Memory B cell (primary cell): ENCODE data around the gene RNF113A.
"Not testable (repeated sequence)": the region's sequence is repeated elsewhere in the genome, so short reads cannot be mapped to it uniquely, and the experiment has no call there.

ENCODE experiments used
- ATAC-seq: fragments of 150-1000 bp; cut with Tn5 transposase; 2 replicates; pipeline ENCODE4 v1.10.0; 2021; ENCODE audit warnings: low read depth, mild to moderate bottlenecking, moderate library complexity
- DNase-seq, 2 donors: peaks; one replicate each; pipeline ENCODE4 v3.0.0; 2022; ENCODE audit warnings: low spot score in 2 of 2
- H3K27ac Mint-ChIP-seq: one replicate; pipeline ENCODE4 v1.8.0; 2022; ENCODE audit warnings: mild to moderate bottlenecking, moderate library complexity, mixed read lengths
- H3K27me3 Mint-ChIP-seq: one replicate; pipeline ENCODE4 v1.8.0; 2022; ENCODE audit warnings: mixed read lengths
- H3K36me3 Mint-ChIP-seq: one replicate; pipeline ENCODE4 v1.8.0; 2022; ENCODE audit warnings: mild to moderate bottlenecking, mixed read lengths
- H3K4me1 Mint-ChIP-seq: one replicate; pipeline ENCODE4 v1.8.0; 2022; ENCODE audit warnings: mixed read lengths
- H3K4me3 Mint-ChIP-seq: one replicate; pipeline ENCODE4 v1.8.0; 2022; ENCODE audit warnings: mild to moderate bottlenecking, moderate library complexity, mixed read lengths
- H3K9me3 Mint-ChIP-seq: one replicate; pipeline ENCODE4 v1.8.0; 2022; ENCODE audit warnings: mixed read lengths

The RNF113A gene

GRCh38 chrX:119880076-119880475, 8.5 kb upstream of the RNF113A start:
- H3K27ac Mint-ChIP-seq = peak overlapping the region; percentile 79
- no peak overlapping the region for H3K4me3 Mint-ChIP-seq
- H3K4me1 Mint-ChIP-seq = peaks cover 11% of the 10 kb centered on the region
- no peaks in the 10 kb centered on the region for H3K9me3 Mint-ChIP-seq
- peak in 1 of 2 donors; percentile 14 for DNase-seq
- ATAC-seq = peak; percentile 84
- no peaks in the 10 kb centered on the region for H3K36me3 Mint-ChIP-seq
- no peaks in the 10 kb centered on the region for H3K27me3 Mint-ChIP-seq

- Mint-ChIP-seq H3K36me3 (no peaks in the 10 kb centered on the region), H3K4me3 (no peak overlapping the region), H3K4me1 (peaks cover 11% of the 10 kb centered on the region), H3K27me3 (no peaks in the 10 kb centered on the region), H3K9me3 (no peaks in the 10 kb centered on the region), H3K27ac (no peak overlapping the region)
- DNase-seq = no peak
- ATAC-seq = no peak
These were observed 7.2 kb upstream of the RNF113A start for GRCh38 chrX:119878740-119879139.

- H3K27ac Mint-ChIP-seq = peak overlapping the region; percentile 95
- ATAC-seq (peak; percentile 50), DNase-seq (peak in 1 of 2 donors; percentile 22)
- H3K27me3 Mint-ChIP-seq = no peaks in the 10 kb centered on the region
- H3K4me1 Mint-ChIP-seq = peaks cover 7% of the 10 kb centered on the region
- H3K9me3 Mint-ChIP-seq = no peaks in the 10 kb centered on the region
- peak overlapping the region; percentile 96 for H3K4me3 Mint-ChIP-seq
- H3K36me3 Mint-ChIP-seq = no peaks in the 10 kb centered on the region
These were observed 311 bp downstream of the RNF113A start for GRCh38 chrX:119871245-119871598.

- Mint-ChIP-seq H3K27ac (peak overlapping the region; percentile 95), H3K4me1 (peaks cover 7% of the 10 kb centered on the region), H3K27me3 (no peaks in the 10 kb centered on the region), H3K36me3 (no peaks in the 10 kb centered on the region), H3K4me3 (peak overlapping the region; percentile 96), H3K9me3 (no peaks in the 10 kb centered on the region)
- ATAC-seq (peak; percentile 4), DNase-seq (no peak)
These were observed 854 bp downstream of the RNF113A start for GRCh38 chrX:119870626-119871131.

GRCh38 chrX:119853444-119853843, 18.1 kb downstream of the RNF113A start:
- H3K9me3 Mint-ChIP-seq = no peaks in the 10 kb centered on the region
- peak overlapping the region; percentile 97 for H3K27ac Mint-ChIP-seq
- no peaks in the 10 kb centered on the region for H3K27me3 Mint-ChIP-seq
- peaks cover 3% of the 10 kb centered on the region for H3K4me1 Mint-ChIP-seq
- ATAC-seq (no peak), DNase-seq (no peak)
- H3K4me3 Mint-ChIP-seq = peak overlapping the region; percentile 95
- H3K36me3 Mint-ChIP-seq = peaks cover 2% of the 10 kb centered on the region

- peaks cover 2% of the 10 kb centered on the region for H3K36me3 Mint-ChIP-seq
- H3K27ac Mint-ChIP-seq = peak within 1 kb of the TSS; percentile 97
- no peaks in the 10 kb centered on the region for H3K9me3 Mint-ChIP-seq
- peak; percentile 95 for ATAC-seq
- peak within 1 kb of the TSS; percentile 95 for H3K4me3 Mint-ChIP-seq
- no peaks in the 10 kb centered on the region for H3K27me3 Mint-ChIP-seq
- peaks cover 3% of the 10 kb centered on the region for H3K4me1 Mint-ChIP-seq
- DNase-seq = peak; percentile 78 to 85
These were observed 18.9 kb downstream of the RNF113A start, which contains the start of gene UPF3B for GRCh38 chrX:119852382-119853353. Gene UPF3B, minus strand, starts transcription at chrX:119852963. Its CDS starts 35 bp downstream, at chrX:119852928.

- DNase-seq (no peak), ATAC-seq (no peak)
- Mint-ChIP-seq H3K36me3 (peaks cover 31% of the 10 kb centered on the region), H3K4me1 (no peaks in the 10 kb centered on the region), H3K9me3 (no peaks in the 10 kb centered on the region), H3K4me3 (no peak overlapping the region), H3K27me3 (no peaks in the 10 kb centered on the region), H3K27ac (no peak overlapping the region)
These were observed 37.6 kb downstream of the RNF113A start for GRCh38 chrX:119833905-119834304.

- H3K36me3 Mint-ChIP-seq = peaks cover 18% of the 10 kb centered on the region
- ATAC-seq = no peak
- no peak overlapping the region for H3K27ac Mint-ChIP-seq
- no peaks in the 10 kb centered on the region for H3K27me3 Mint-ChIP-seq
- H3K4me1 Mint-ChIP-seq = no peaks in the 10 kb centered on the region
- no peaks in the 10 kb centered on the region for H3K9me3 Mint-ChIP-seq
- no peak for DNase-seq
- H3K4me3 Mint-ChIP-seq = no peak overlapping the region
These were observed 43.1 kb downstream of the RNF113A start for GRCh38 chrX:119828446-119828845.

GRCh38 chrX:119826399-119826959, 45.1 kb downstream of the RNF113A start:
- DNase-seq (no peak), ATAC-seq (no peak)
- Mint-ChIP-seq H3K27ac (no peak overlapping the region), H3K9me3 (no peaks in the 10 kb centered on the region), H3K4me1 (peaks cover 2% of the 10 kb centered on the region), H3K36me3 (peaks cover 13% of the 10 kb centered on the region), H3K4me3 (no peak overlapping the region), H3K27me3 (no peaks in the 10 kb centered on the region)

- H3K36me3 Mint-ChIP-seq, DNase-seq, ATAC-seq, H3K9me3 Mint-ChIP-seq, H3K27me3 Mint-ChIP-seq, H3K4me3 Mint-ChIP-seq, H3K27ac Mint-ChIP-seq, H3K4me1 Mint-ChIP-seq: not testable (repeated sequence)
These were observed 47.3 kb downstream of the RNF113A start for GRCh38 chrX:119824221-119824620.

GRCh38 chrX:119821703-119822102, 49.8 kb downstream of the RNF113A start:
- not testable (repeated sequence) for H3K27me3 Mint-ChIP-seq, H3K9me3 Mint-ChIP-seq, H3K4me1 Mint-ChIP-seq, H3K36me3 Mint-ChIP-seq, H3K4me3 Mint-ChIP-seq
- DNase-seq (peak in 1 of 2 donors; percentile 34), ATAC-seq (peak; percentile 97)
- peak overlapping the region; percentile 91 for H3K27ac Mint-ChIP-seq
